Astrocyte (in vitro differentiated cells and primary cell): ENCODE measurements around the gene VPS39.

Experiments used
- EZH2 ChIP-seq: IDR thresholded peaks from 2 replicates; pipeline ENCODE4 v1.6.1; 2012; ENCODE audit warnings: mild to moderate bottlenecking, low read length, inconsistent platforms; ENCODE audit not compliant: insufficient read depth
- TF ChIP-seq, protein P1 (sequence below): IDR thresholded peaks from 2 replicates; pipeline ENCODE4 v1.5.1; 2011; ENCODE audit warnings: low read depth, mild to moderate bottlenecking, inconsistent platforms, low read length, moderate library complexity; ENCODE audit not compliant: insufficient read depth

DNA sequence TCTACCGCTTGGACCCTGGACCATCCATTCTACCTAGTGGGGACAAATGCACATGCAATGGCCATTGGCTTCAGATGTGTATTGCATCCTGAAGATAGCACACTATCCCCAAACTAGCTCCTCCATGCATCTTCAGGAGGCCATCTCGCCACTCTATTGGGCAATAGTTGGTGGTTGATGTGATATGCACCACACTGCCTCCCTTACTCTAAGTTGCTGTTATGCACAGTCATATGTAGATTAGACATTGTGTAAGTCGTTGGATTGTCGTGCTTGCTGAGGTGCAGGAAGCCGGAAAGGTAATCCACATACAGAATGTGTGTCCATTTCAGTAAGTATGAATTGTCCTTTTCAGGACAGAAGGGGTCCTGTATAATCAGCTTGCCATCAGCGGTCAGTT, 87.1 kb downstream of the VPS39 start:
- TF ChIP-seq, protein P1, sequence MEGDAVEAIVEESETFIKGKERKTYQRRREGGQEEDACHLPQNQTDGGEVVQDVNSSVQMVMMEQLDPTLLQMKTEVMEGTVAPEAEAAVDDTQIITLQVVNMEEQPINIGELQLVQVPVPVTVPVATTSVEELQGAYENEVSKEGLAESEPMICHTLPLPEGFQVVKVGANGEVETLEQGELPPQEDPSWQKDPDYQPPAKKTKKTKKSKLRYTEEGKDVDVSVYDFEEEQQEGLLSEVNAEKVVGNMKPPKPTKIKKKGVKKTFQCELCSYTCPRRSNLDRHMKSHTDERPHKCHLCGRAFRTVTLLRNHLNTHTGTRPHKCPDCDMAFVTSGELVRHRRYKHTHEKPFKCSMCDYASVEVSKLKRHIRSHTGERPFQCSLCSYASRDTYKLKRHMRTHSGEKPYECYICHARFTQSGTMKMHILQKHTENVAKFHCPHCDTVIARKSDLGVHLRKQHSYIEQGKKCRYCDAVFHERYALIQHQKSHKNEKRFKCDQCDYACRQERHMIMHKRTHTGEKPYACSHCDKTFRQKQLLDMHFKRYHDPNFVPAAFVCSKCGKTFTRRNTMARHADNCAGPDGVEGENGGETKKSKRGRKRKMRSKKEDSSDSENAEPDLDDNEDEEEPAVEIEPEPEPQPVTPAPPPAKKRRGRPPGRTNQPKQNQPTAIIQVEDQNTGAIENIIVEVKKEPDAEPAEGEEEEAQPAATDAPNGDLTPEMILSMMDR: no peak
- TF ChIP-seq EZH2: no peak
